Fibroblast of skin of left quadriceps (primary cell): ENCODE data around the gene GLRX.

Experiments
- DNase-seq, 2 experiments: peaks; one replicate each; pipeline ENCODE4 v3.0.0-alpha.2; 2013; ENCODE audit warnings: low read depth in 2 of 2

Gene GLRX

GRCh38 chr5:95808686-95809413 is 13.7 kb downstream of the GLRX start:
- peak; percentile 57 to 65 for DNase-seq

- DNase-seq: no peak
These were observed 14.4 kb downstream of the GLRX start for GRCh38 chr5:95808013-95808685.

- DNase-seq: no peak
These were observed 15.8 kb downstream of the GLRX start for GRCh38 chr5:95806687-95807086.

GRCh38 chr5:95804736-95805539 is 17.6 kb downstream of the GLRX start:
- no peak for DNase-seq

- no peak for DNase-seq
These were observed 19.0 kb downstream of the GLRX start for GRCh38 chr5:95803271-95804148.

- no peak for DNase-seq
These were observed 20.6 kb downstream of the GLRX start for GRCh38 chr5:95801961-95802360.

- DNase-seq: no peak
These were observed 21.0 kb downstream of the GLRX start for GRCh38 chr5:95801532-95801931.

- DNase-seq: no peak
These were observed 22.0 kb downstream of the GLRX start for GRCh38 chr5:95800553-95800952.

- DNase-seq: no peak
These were observed 23.2 kb downstream of the GLRX start for GRCh38 chr5:95799191-95799835.

- DNase-seq: no peak
These were observed 24.0 kb downstream of the GLRX start for GRCh38 chr5:95798545-95798944.

GRCh38 chr5:95798048-95798447 is 24.5 kb downstream of the GLRX start:
- no peak for DNase-seq

- no peak for DNase-seq
These were observed 25.2 kb downstream of the GLRX start for GRCh38 chr5:95797301-95797700.

- DNase-seq: peak in 1 of 2 experiments; percentile 17
These were observed 28.4 kb downstream of the GLRX start for GRCh38 chr5:95794070-95794516.

- DNase-seq: no peak
These were observed 30.8 kb downstream of the GLRX start for GRCh38 chr5:95791751-95792150.

- DNase-seq: no peak
These were observed 34.0 kb downstream of the GLRX start for GRCh38 chr5:95788493-95788892.

- DNase-seq: peak in 1 of 2 experiments; percentile 39
These were observed 35.6 kb downstream of the GLRX start for GRCh38 chr5:95786821-95787418.

- no peak for DNase-seq
These were observed 37.8 kb downstream of the GLRX start for GRCh38 chr5:95784514-95785302.

GRCh38 chr5:95783661-95784060 is 38.9 kb downstream of the GLRX start:
- no peak for DNase-seq

- DNase-seq: no peak
These were observed 40.3 kb downstream of the GLRX start for GRCh38 chr5:95782181-95782580.

- peak; percentile 43 to 46 for DNase-seq
These were observed 41.4 kb downstream of the GLRX start for GRCh38 chr5:95781101-95781583.
